Measurements from ENCODE around the gene NOBOX.
"Not testable (repeated sequence)": the region's sequence is repeated elsewhere in the genome, so short reads cannot be mapped to it uniquely, and the experiment has no call there.

NOBOX gene

DNA sequence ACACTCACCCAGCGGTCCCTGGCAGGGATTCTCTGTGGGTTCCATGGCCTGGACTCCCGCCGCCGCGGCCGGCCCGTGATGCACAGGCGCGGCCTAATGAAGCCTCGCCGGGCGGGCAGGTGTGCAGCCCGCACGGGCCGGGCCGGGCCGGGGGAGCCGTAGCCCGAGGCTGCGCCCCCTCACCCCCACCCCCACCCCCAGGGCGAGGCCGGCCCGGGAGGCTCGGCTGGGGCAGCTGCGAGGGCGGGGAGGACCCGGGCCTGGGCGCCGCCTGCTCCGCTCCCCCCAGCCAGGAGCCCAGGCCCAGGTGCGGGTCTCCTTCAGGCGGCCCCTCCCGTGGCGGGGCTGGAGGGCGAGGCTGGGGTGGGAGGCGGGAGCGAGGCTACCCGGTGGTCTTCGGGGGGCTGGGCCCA lies at the start of gene NOBOX:
TSS of gene NOBOX (minus strand) at position 45 of the 413 bp plus-strand sequence.
- DNase-seq: no peak

DNA sequence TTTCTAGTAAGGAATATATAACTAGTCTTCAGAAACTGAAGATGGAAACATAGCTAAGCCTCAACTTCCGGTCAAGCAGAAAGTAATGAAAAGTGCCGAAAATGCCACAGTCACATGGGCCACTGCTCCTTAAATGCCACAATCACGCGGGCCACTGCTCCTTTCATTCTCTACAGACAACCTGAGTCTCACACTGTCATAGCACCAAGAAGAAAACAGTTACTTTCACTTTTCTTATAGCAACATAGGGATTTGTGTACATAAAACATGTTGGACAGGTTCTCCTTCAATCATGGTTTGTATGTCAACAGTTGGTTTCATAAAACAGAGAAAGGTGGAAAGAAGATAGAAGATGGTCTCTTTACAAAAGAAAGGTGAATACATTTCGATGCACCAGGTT lies 48.6 kb upstream of the NOBOX start:
- DNase-seq: no peak

DNA sequence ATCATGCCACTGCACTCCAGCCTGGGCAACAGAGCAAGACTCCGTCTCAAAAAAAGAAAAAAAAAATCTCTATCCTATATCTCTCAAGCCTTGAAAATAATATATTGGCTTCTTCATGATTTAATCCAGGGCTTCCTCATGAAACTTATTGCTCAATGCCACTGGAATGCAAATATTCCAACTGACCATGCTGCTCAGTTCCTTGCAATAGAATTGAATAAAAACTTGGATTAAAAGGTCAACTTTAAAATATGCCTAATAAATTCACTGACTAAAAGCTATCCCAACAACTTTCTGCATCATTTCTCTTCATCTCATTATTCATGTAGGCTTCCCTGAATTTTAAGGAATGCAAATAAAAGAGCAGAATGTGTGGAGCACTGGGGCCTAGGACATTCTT lies 42.1 kb upstream of the NOBOX start:
- DNase-seq: no peak

DNA sequence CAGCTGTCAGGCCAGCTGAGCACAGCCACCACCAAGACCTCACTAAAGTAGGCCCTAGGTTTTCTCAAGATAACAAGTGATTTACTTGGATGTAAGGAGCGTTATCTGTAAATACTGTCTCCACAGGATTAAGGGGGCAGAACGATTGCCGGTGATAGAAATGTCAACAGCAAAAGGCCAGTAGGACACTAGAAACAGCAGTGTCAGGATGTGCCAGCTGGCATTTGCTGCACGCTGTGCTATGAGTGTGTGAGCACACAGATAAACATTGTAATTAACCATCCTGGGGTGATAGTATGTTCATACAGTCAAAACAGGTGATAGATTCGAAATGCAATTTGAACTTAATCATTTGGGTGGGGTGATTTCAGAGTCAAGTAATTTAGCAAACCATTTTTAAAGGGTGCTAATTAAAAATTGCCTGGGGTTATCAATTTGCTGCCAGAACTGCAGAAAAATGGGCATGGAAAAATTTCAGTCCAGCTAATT lies 36.3 kb upstream of the NOBOX start:
- DNase-seq: peak; percentile 8

DNA sequence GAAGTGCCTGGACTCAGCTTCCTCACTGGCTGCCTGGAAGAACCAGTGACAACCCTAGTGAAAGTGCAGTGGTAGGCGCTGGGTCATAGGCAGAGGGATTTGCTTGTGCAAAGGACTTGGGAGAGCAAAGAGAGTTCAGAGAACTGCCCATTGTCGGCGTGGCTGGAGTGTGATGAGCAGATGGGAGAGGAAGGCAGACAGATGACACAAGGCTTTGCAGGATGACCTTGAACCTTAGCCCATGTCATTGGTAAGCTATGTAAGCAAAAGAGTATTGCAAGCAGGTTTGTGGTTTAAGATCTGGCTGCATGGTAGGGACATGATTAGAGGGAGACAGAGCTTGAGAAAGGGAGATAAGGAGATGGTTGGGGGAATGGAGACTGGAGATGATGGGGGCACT lies 35.3 kb upstream of the NOBOX start:
- DNase-seq: no peak

DNA sequence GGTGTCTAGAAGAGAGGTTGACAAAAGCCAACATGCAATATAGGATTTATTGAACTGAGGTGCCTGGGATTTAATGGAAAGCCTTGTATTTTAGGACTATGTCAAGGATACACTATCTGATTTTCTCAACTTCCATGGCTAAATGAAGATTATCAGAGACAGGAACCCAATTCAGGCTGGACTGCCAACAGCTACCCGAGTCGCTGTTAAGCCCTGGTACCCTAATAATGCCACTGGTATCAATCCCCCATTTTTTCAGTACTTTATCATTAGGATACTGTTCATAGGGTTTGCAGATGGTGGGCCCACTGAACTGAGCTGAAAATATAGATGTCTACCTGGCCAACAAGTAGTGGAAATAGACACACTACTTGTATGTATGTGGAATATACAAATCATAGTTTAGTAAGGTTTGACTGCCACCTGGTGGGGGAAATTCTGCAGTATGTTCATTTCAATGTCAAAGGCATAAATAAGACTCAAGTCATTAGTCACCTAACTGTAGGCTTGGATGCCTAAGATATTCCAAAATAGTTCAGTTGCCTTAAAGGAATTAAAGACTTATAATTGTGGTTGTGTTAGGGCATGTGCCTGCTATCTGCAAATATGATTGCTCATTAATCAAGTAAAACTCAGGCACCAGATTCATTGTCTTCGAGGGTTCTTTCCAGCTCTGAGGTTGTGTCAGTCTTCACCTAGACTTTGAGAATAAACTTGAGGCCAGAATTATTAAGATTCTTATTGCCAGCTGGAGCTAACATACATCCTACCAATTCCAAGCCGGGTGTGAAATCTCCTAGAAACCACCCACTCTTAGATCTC lies 34.1 kb upstream of the NOBOX start:
- DNase-seq: peak; percentile 57

DNA sequence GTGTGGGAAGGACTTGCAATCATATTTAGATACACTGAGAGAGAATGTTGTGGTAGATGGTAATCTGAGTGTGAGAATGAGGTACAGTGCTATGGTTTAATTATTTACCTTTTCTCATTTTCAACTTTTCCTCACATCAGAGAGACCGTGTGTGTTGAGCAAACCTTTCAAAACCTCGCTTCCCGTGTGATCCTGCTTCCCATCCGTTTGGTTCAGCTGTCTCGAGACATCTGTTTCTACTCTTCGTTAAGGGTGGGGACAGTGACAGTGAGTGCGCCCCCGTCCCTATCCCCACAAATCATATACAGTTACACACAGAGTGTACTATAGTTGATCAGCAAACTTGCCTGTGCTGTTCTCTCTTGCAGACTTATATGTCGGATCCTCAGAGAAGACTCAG lies 33.0 kb upstream of the NOBOX start:
- DNase-seq: no peak

DNA sequence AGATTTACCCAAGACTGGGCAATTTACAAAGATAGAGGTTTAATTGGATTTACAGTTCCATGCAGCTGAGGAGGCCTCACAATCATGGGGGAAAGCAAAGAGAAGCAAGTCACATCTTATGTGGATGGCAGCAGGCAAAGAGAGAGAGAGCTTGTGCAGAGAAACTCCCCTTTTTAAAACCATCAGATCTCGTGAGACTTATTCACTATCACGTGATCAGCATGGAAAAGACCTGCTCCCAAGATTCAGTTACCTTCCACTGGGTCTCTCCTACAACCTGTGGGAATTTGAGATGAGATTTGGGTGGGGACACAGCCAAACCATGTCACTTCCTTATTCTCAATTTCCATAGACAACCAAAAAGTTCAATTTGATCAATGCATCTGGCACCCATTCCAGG lies 24.9 kb upstream of the NOBOX start:
- no peak for DNase-seq

DNA sequence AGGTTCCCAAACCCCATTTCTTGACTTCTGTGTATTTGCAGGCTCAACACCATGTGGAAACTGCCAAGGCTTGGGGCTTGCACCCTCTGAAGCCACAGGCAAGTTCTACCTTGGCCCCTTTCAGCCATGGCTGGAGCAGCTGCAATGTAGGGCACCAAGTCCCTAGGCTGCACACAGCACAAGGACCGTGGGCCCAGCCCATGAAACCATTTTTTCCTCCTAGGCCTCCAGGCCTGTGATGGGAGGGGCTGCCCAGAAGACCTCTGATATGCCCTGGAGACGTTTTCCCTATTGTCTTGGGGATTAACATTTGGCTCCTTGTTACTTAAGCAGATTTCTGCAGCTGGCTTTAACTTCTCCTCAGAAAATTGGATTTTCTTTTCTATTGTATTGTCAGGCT lies 24.0 kb upstream of the NOBOX start:
- DNase-seq: not testable (repeated sequence)

DNA sequence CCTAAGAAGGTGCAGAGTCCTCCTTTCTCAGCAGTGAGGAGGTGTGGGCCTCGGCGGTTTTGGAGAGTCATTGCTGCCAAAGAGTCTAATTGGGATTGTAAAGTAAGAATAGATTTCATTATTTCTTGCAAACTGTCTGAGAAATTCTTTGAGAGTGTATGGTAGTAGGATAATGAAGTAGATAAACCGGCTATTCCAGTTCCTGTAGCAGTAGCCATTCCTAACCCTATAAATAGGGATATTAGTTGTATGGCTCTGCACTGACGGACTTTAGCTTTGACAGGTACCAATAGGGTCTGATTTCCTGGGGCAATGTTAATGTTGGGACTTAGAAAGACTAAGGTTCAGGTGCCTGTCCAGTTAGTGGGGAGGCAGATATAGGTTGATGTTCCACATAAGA lies 15.4 kb upstream of the NOBOX start:
- DNase-seq: not testable (repeated sequence)

DNA sequence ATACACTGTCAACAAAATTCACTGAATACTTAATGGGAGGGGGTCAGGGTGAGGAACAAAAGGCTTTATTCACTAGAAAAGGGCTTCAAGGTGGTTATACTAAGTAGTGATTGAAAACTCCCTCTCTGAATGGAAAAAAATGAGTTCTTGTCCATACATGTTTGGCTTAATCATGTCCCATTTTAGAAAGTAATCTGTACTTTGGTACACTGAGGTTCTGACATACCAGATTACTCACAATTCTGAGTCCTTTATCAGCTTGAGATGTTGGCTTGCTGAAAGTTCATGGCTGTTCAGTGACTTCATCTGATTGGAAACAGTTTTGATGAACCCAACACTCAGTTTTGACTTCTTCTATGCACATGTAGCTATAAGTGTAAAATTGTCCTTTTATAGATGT lies 12.8 kb upstream of the NOBOX start:
- no peak for DNase-seq

DNA sequence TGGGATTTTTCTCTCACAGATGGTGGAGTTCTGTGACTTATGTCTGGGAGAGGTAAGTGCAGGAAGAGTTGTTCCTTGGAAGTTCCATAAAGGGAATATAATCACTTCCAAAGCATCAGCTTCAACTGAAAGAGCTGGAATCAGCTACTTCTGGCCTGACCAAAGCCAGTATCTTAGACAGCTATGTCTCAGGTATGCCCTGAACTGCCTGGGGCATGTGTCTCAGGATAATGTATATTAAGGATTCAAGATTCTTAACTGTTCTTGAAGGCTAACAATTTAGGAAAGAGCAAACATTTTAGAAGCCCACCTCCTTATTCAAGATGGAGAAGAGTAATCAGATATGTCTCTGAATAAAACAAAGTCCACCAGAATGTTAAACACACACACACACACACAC lies 12.4 kb upstream of the NOBOX start:
- no peak for DNase-seq

DNA sequence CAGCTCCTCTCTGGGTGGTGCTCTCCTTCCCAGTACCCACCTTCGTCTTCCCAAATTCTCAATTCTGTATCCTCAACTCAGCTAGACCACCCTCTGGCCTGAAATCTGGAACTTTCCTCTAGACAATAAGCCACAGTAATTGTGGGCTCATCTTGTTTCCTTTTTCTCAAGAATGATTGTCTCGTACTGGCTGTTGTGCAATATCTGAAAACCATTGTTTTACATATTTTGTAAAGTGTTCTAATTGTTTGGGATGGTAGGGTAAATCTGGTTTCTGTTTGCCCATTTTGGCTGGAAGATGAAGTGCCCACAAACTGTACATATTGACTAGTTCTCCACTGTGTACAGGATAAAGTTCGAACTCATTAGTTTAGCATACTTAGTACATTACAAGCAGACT lies 11.3 kb upstream of the NOBOX start:
- DNase-seq: no peak

DNA sequence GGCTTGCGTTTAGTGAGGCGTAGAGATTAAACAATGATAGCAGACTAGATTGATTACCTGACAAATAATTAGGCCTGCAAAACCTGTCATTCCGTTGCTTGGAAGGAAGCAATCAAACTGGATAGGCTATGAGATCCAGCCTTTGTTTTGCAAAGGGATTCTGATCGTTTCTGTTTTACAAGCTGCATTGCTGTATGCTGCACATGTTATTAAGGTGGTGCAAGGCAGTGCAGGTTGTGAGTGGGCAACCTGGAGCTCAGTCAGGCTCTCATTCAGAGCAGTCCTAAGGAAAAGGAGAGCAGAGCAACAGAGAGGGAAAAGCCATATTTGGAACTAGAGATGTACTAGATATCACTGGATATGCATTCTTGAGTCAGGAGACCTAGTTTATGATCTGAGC lies 6.9 kb upstream of the NOBOX start:
- peak; percentile 27 for DNase-seq

DNA sequence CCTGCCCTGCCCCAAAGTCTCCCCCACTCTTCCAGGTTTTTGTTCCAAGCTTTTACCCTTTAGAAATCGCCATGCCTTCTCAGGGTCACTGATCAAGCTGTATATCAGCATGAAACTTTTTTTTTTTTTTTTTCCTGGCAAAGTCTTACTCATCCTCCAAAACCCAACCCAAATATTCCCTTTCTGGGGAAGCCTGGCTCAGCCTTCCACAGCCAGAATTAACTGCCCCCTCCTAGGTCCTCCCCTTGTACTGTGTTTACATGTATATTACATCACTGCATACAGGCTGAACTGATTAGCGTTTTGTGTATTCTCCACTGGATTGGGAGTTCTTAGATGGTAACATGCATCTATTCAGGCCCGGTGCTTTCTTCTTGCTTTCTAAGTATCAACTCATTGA lies 4.6 kb upstream of the NOBOX start:
- DNase-seq: peak; percentile 26

DNA sequence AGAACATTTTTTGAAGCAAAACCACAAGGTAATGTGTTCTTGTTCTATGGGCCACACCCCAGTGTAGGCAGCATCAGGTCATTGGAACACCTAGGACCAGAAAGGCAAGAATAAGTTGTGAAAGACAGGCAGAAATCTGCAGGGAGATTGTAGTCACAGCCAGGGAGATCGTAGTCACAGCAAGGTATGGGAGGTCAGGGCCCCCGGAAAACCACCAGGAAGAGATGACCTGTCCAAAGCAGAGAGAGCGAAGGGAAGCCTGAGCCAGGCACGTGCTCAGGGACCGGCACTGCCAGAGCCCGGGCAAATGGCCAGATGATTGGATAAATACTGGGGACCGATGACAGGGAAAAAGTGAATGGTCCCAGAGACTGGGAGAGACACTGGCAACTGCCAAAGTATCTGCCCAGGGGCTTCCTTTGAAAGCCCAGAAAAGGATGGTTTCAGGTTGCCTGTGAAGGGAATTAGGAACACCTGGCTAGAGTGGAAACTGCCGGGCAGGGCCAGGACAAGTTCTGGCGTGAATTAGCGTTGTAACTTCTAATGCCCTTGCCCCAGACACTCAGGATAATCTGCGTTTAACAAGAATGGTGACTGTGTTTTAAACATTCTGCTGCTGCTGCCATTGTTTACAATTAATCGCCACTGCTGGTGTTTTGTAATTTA lies 3.9 kb upstream of the NOBOX start:
- DNase-seq: peak; percentile 77

DNA sequence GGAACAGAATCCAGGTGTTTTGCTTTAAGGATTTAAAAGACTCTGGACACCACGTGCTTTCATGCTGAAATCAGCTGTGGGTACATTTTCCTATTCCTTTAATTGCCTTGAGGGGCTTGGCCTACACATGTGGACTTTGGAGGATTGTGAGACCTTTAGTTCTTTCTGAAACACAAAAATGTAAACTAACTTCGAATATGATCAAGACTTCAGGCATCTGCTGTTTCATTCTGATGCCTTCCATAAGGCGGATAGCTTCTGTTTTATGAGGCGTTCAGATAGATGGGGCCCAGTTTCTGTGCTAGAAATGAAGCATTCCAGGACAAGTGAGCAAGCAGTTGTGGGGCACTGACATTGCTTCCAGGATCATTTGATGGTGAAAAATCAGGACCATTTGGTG lies 1.5 kb upstream of the NOBOX start:
- no peak for DNase-seq

DNA sequence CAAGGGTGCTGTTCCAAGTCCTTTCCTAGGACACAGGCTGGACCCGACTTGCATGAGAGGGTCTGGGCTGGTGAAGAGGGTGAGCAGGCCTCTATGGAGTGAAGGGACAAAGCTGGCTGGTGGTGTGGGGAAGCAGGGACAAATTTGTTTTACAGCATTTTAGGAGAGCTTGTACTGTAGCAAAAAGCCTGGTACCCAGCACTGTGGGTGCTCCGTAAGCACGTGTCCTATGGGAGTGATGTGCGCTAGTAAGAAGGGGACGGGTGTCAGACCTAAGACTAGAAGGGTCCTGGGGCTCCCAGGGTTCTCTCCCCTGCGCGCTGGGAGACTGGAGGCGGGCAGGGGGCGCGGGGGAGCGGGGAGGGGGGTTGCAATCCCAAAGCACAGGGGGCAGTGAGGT lies 391 bp downstream of the NOBOX start:
- no peak for DNase-seq

DNA sequence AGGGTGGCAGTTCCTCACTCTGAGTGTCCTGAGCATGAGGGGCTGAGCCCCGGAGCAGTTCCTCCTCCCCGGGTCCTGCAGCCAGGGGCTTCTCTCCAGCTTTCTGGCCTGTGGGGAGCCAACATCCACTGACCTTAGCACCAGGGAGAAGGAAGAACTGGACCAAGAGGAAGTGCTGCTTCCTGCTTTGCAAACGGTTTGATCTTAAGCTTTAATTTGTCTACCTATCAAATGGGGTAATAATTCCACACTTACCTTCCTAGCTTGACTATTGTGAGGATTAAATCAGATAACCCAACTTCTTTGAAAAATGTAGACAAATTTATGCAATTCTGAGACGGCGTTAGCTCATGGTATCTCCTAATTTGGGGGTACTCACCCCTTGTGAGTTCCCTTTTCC lies 2.0 kb downstream of the NOBOX start:
- no peak for DNase-seq

DNA sequence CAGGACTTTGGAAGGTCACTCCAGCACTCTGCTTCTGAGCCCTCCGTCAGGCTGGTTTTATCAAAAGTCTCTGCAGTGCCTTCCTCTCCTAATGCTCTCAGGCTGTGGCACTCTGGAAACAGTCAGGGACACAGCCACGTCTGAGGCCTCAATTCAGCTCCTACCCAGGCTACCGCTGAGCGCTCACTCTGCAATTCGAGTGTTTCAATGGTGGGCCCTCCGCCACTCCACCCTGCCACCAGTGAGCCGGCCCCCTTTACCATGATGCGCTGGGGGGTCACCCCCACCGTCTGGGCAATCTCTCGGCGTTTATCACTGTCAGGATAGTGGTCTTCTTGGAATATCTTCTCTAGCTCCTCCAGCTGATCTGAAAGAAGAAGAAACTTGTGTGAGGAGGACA lies 3.5 kb downstream of the NOBOX start:
- no peak for DNase-seq

DNA sequence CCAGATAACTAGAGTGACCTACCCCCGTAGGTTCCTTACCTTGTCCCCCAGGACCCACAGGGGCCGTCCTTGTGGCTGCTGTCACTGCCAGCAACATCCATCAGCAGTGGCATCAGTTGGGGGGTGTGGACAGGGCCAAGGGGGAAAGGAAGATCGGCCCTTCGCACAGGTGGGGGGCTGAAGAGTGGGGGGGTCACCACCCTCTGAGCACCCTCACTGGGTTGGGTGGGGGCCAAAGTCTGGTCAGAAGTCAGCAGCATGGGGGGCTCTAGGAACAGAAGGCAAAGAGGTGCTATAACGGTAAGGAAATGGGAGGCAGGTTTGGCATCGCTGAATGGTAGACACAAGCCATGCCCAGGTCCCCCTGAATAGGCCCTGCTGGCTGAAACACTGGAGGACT lies 4.6 kb downstream of the NOBOX start:
- no peak for DNase-seq

DNA sequence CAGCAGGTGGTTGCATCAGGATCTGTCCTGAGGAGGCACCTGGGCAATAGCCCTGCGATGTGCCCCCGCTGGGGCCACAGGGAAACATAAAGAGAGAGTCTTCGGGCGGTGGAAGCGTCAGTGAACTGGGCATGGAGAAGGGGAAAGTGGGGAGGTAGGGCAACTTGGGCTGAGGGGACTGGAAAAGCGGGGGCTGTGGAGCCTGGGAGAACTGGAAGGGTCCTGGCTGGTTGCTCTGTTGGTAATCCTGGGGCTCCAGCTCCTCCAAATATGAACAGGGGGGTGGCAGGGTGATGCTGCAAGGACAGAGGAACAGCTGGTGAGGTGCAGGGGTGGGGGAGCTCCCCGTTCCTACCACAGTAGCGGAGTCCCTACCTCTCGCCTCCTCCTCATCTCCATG lies 5.2 kb downstream of the NOBOX start:
- no peak for DNase-seq

DNA sequence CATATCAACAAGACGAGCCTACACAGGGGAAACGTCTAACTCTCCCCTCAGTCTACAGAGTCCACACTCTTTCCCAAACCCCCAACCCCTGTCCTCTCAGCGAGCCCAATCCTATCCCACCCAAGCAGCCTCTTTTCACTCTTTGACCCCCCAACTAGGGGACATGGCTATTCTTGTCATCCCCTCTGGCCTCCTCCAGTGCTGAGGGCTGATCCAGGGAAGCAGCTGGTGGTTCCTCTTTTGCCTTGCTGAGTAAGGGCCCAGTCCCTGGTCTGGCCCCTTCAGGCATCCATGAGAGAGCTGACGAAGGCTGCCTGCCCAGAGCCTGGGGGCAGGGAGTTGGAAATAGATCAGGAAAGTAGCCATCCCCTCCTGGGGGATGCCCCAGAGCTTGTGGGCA lies 6.4 kb downstream of the NOBOX start:
- no peak for DNase-seq

DNA sequence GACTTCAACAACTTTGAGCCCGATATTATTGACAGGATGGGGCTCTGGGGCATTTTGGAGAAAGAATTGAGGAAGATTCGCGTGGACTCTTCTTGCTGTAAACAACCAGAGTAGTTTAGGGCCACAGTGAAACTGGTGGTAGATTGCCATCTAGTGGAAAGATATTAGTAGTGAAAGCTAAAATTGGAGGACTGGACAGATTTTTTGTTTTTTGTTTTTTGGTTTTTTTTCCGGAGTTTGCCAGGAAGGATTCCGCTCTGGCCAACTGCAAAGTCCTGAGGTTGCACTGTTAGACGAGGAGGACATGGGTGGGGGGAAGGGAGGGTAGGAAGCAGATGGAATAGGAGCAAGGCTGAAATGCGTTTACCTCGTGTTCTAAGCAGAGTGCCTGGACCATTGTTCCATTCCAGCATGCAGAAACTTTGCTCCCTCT lies 11.7 kb downstream of the NOBOX start:
- peak; percentile 68 for DNase-seq

DNA sequence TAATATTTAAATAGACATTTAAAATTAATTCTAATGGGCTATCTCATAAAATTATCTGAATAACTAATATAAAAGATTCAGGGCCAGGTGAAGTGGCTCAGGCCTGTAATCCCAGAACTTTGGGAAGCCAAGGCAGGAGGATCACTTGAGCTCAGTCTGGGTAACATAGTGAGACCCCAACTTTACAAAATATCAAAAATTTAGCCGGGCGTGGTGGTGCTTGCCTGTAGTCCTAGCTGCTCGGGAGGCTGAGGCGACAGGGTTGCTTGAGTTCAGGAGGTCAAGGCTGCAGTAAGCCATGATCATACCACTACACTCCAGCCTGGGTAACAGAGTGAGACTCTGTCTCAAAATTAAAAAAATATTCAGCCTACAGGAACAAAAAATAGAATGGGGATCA lies 12.5 kb downstream of the NOBOX start:
- no peak for DNase-seq
